ENCODE data around the gene ITGA5.

DNA sequence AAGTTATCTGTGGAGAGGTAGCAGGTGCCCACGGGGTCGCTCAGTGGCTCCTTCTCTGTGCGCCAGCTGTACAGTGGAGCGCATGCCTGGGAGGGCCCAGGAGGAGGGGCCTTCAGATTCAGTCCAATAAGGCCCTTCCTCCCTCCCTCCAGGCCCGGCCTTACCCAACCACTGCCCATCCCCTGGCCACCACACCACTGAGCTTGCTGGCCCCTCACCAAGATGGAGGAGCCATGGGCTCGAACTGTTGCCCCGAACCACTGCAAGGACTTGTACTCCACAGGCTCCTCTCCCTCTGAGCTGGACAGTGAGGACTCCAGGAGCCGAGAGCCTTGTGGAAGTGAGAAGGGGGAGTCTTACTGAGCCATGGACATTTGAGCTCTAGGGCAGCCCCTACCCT is 9.8 kb downstream of the ITGA5 start:
- TF ChIP-seq, protein P1, sequence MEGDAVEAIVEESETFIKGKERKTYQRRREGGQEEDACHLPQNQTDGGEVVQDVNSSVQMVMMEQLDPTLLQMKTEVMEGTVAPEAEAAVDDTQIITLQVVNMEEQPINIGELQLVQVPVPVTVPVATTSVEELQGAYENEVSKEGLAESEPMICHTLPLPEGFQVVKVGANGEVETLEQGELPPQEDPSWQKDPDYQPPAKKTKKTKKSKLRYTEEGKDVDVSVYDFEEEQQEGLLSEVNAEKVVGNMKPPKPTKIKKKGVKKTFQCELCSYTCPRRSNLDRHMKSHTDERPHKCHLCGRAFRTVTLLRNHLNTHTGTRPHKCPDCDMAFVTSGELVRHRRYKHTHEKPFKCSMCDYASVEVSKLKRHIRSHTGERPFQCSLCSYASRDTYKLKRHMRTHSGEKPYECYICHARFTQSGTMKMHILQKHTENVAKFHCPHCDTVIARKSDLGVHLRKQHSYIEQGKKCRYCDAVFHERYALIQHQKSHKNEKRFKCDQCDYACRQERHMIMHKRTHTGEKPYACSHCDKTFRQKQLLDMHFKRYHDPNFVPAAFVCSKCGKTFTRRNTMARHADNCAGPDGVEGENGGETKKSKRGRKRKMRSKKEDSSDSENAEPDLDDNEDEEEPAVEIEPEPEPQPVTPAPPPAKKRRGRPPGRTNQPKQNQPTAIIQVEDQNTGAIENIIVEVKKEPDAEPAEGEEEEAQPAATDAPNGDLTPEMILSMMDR (IDR thresholded peaks at IDR 0.05) = no peak
- TF ChIP-seq EP300 (IDR thresholded peaks at IDR 0.05) = no peak
- TF ChIP-seq POLR2A (IDR thresholded peaks at IDR 0.05) = no peak
